ENCODE data around the gene PNPLA6. TPM values are rescaled to one million over a fixed set of nuclear protein-coding genes. Genes with fewer than 3 reads are reported as not detected.

PNPLA6 gene
- 51.6 and 92.0 TPM in 2 replicates for total RNA-seq

DNA sequence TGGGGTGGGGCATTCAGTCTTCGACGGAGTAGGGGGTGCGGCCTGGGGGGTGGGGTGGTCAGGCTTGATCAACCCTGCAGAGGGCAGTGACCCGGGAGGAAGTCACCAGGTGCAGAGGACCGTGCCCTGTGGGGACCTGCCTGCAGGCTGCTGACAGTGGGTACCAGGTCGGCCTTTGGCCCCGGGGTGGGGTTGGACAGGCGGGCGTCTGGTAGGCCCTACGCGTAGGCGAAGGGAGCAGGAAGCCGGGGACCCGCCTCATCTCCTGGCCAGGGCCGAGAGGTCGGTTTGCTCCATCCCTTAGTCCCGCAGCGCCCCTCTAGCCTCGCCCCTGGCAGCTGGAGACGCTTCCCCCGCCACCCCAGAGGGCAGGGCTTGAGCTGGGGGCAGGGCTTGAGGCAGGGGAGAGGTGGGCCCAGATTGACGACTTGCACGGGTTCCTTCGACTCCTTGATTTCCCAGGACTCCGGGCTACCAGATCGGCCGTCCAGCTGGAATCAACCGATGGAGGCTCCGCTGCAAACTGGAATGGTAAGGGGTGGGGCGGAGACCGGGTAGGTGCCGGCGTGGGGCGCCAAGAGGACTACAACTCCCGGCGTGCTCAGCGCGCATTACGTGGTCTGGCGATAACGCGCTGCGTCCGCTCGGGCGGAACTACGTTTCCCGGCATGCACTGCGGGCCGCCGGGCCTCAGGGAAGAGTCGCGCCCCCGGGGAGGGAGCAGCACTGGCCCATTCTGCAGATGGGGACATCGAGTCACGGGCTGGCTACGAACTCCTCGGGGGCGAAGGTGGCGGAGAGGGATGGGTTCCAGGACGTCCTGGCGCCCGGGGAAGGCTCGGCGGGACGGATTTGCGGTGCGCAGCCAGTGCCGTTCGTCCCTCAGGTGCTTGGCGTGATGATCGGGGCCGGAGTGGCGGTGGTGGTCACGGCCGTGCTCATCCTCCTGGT is at the start of gene PNPLA6:
Gene PNPLA6, plus strand, starts transcription at position 671 of the 951 bp plus-strand sequence. Its CDS starts 72 bp downstream, at position 743.

GRCh38 chr19:7488736-7489353 is 46.7 kb upstream of the PNPLA6 start, which contains the start of gene PEX11G:
PEX11G (minus strand) TSS chr19:7489035; CDS start chr19:7489010, 25 bp downstream.

GRCh38 chr19:7515645-7516151 is 19.8 kb upstream of the PNPLA6 start, which contains the start of gene ZNF358:
ZNF358 (plus strand) TSS chr19:7516103; CDS start chr19:7519243, 3,140 bp downstream.

DNA sequence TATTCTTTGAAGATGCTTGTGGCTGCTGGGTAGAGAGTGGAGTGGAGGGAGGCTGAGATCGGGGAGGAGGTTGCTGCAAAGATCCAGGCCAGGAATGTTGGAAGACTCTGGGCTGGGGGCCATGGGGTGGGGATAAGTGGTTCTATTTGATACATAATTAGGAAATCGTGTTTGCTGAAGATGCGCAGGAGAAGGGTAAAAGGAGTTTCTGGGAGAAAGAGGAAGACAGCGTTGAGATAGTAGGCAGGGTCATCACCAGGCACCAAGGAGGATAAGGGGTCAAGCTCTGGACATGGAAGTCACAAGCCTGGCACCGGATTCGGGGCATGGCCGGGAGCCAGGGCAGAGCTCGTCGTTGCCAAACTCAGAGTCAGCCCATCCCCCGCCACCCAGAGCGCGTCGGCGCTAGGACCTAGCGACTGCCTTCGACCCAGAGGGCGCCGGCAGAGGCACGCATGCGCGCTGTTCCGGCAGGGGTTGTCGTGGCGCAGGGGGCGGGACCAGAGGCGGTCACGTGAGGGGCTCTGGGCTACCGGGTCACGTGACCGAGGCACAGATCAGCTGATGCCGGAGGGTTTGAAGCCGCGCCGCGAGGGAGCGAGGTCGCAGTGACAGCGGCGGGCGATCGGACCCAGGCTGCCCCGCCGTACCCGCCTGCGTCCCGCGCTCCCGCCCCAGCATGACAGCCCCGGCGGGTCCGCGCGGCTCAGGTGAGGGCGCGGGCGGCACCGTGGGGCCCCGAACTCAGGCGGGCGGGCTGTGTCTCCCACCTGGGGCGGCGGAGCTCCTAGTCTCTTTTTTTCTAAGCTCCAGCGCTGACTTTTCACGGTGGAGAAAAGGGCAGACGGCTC is 13.2 kb upstream of the PNPLA6 start, which contains the start of gene MCOLN1:
Gene MCOLN1, plus strand, starts transcription at position 553 of the 851 bp plus-strand sequence. Its CDS starts 127 bp downstream, at position 680.

GRCh38 chr19:7595466-7596133 is 60.1 kb downstream of the PNPLA6 start, which contains the start of gene CAMSAP3:
CAMSAP3 (plus strand) TSS chr19:7595863; CDS start chr19:7596003, 140 bp downstream.

Other genes starting within 250 kb of the PNPLA6 start
- 6.5 and 29.2 TPM in 2 replicates for gene INSR, start 241.3 kb upstream of the PNPLA6 start, total RNA-seq
- 58.1 and 102 TPM in 2 replicates for gene ARHGEF18, start 186.8 kb upstream of the PNPLA6 start, total RNA-seq
- gene PEX11G, start 46.7 kb upstream of the PNPLA6 start, total RNA-seq = 1.6 and 3.1 TPM in 2 replicates
- gene ZNF358, start 19.6 kb upstream of the PNPLA6 start, total RNA-seq = 3.1 and 23.8 TPM in 2 replicates
- 2.4 and 6.5 TPM in 2 replicates for gene MCOLN1, start 13.1 kb upstream of the PNPLA6 start, total RNA-seq
- 4.4 and 11.6 TPM in 2 replicates for gene CAMSAP3, start 60.1 kb downstream of the PNPLA6 start, total RNA-seq
- gene XAB2, start 93.8 kb downstream of the PNPLA6 start, total RNA-seq = 31.8 and 44.7 TPM in 2 replicates
- 5.6 and 7.9 TPM in 2 replicates for gene PET100, start 94.1 kb downstream of the PNPLA6 start, total RNA-seq
- gene PCP2, start 98.0 kb downstream of the PNPLA6 start, total RNA-seq = not detected in 2 replicates
- gene STXBP2, start 101.4 kb downstream of the PNPLA6 start, total RNA-seq = 49.9 and 113 TPM in 2 replicates
- not detected in 2 replicates for gene RETN, start 133.3 kb downstream of the PNPLA6 start, total RNA-seq
- under 0.01 TPM in 1 of 2 replicates, not detected in the other for gene MCEMP1, start 141.4 kb downstream of the PNPLA6 start, total RNA-seq
- 41.7 and 57.2 TPM in 2 replicates for gene TRAPPC5, start 145.1 kb downstream of the PNPLA6 start, total RNA-seq
- not detected in 2 replicates for gene FCER2, start 166.4 kb downstream of the PNPLA6 start, total RNA-seq
- not detected in 2 replicates for gene CLEC4G, start 196.4 kb downstream of the PNPLA6 start, total RNA-seq
- gene CD209, start 211.8 kb downstream of the PNPLA6 start, total RNA-seq = not detected in 2 replicates
- gene CLEC4M, start 227.5 kb downstream of the PNPLA6 start, total RNA-seq = not detected in 2 replicates

Measured in nasal cavity respiratory epithelium epithelial cell of viscerocranial mucosa (primary cell).